IMR-90 (cell line): Measurements from ENCODE around the gene PLTP. TPM values are rescaled to one million over a fixed set of nuclear protein-coding genes. Genes with fewer than 3 reads are reported as not detected.

Experiments
- ATAC-seq: fragments of 200-7000 bp; cut with Tn5 transposase; 2 replicates; pipeline ENCODE4 v1.9.1; 2020; ENCODE audit warnings: low read depth, mild to moderate bottlenecking, moderate library complexity
- BruUV-seq: library from RNA; stranded (reverse); fragments of 400-500 nt; replicated peaks from 2 replicates; lab custom pipeline; 2021; lab: Mats Ljungman, UMichigan
- CTCF ChIA-PET: fragments of 300-600 bp; formaldehyde crosslinking; extraction: SDS; loops from one replicate; lab custom pipeline; 2021; ENCODE audit warnings: antibody characterized with exemption; lab: Yijun Ruan, JAX
- POLR2A ChIA-PET: fragments of 300-600 bp; sonication (Branson Sonifier 250); formaldehyde crosslinking; loops from one replicate; lab custom pipeline; 2022; ENCODE audit warnings: antibody characterized with exemption; ENCODE audit not compliant: unreplicated experiment; lab: Charles Lee
- DNase-seq: peaks from one replicate; pipeline ENCODE4 v3.0.0; 2013
- H2AFZ ChIP-seq: replicated peaks from 2 replicates; pipeline ENCODE3; 2013; ENCODE audit warnings: low read length, mild to moderate bottlenecking; ENCODE audit not compliant: poor library complexity
- H2AK5ac ChIP-seq: 2 replicates; pipeline ENCODE4 v1.6.1; 2013; ENCODE audit warnings: low read depth, low read length, inconsistent platforms
- H2AK9ac ChIP-seq: replicated peaks from 2 replicates; pipeline ENCODE3; 2013; ENCODE audit warnings: mild to moderate bottlenecking, low read depth, low read length, moderate library complexity; ENCODE audit not compliant: poor library complexity
- H2BK120ac ChIP-seq: 2 replicates; pipeline ENCODE4 v1.6.1; 2013; ENCODE audit warnings: low read depth, low read length, inconsistent platforms
- H2BK15ac ChIP-seq: 3 replicates; pipeline ENCODE4 v1.6.1; 2013; ENCODE audit warnings: low read depth, low read length, inconsistent platforms
- H2BK20ac ChIP-seq: 2 replicates; pipeline ENCODE4 v1.6.1; 2013; ENCODE audit warnings: low read depth, mild to moderate bottlenecking, inconsistent platforms, low read length, moderate library complexity
- H2BK5ac ChIP-seq: 2 replicates; pipeline ENCODE4 v1.6.1; 2013; ENCODE audit warnings: mild to moderate bottlenecking, low read depth, low read length, inconsistent platforms; ENCODE audit not compliant: poor library complexity, severe bottlenecking
- H3K14ac ChIP-seq: replicated peaks from 2 replicates; pipeline ENCODE4 v1.6.1; 2013; ENCODE audit warnings: low read depth, low read length, inconsistent platforms
- H3K18ac ChIP-seq: 2 replicates; pipeline ENCODE4 v1.6.1; 2013; ENCODE audit warnings: low read depth, low read length, control low read depth
- H3K23ac ChIP-seq: 2 replicates; pipeline ENCODE4 v1.6.1; 2013; ENCODE audit warnings: low read depth, low read length, inconsistent platforms
- H3K27ac ChIP-seq: 2 replicates; pipeline ENCODE4 v1.5.1; 2013; ENCODE audit warnings: mild to moderate bottlenecking, control low read depth, low read length; ENCODE audit not compliant: insufficient read depth
- H3K27me3 ChIP-seq: 2 replicates; pipeline ENCODE4 v1.6.1; 2013; ENCODE audit warnings: low read length; ENCODE audit not compliant: control insufficient read depth, insufficient read depth
- H3K36me3 ChIP-seq: 2 replicates; pipeline ENCODE4 v1.6.1; 2013; ENCODE audit warnings: low read length, mixed read lengths; ENCODE audit not compliant: control insufficient read depth, insufficient read depth
- H3K4ac ChIP-seq: 2 replicates; pipeline ENCODE4 v1.6.1; 2013; ENCODE audit warnings: low read depth, low read length, inconsistent platforms
- H3K4me1 ChIP-seq: 2 replicates; pipeline ENCODE4 v1.6.1; 2013; ENCODE audit warnings: low read length, mixed read lengths; ENCODE audit not compliant: control insufficient read depth, insufficient read depth
- H3K4me2 ChIP-seq: 2 replicates; pipeline ENCODE4 v1.6.1; 2013; ENCODE audit warnings: low read depth, mild to moderate bottlenecking, control low read depth, low read length, moderate library complexity
- H3K4me3 ChIP-seq: 2 replicates; pipeline ENCODE4 v1.5.1; 2013; ENCODE audit warnings: low read depth, mild to moderate bottlenecking, control low read depth, low read length, moderate library complexity; ENCODE audit not compliant: insufficient read depth
- H3K56ac ChIP-seq: 2 replicates; pipeline ENCODE4 v1.6.1; 2013; ENCODE audit warnings: low read length, inconsistent platforms; ENCODE audit not compliant: insufficient read depth; ENCODE audit errors: extremely low read depth
- H3K79me1 ChIP-seq, 2 experiments: 2 replicates each; pipeline ENCODE4 v1.6.1; 2013; ENCODE audit warnings: low read length in 2 of 2, inconsistent platforms in 1 of 2, low read depth in 1 of 2
- H3K9ac ChIP-seq: 2 replicates; pipeline ENCODE4 v1.6.1; 2013; ENCODE audit warnings: low read depth, low read length, control low read depth
- H3K9me1 ChIP-seq: 2 replicates; pipeline ENCODE4 v1.6.1; 2013; ENCODE audit warnings: low read length, inconsistent platforms; ENCODE audit not compliant: insufficient read depth
- H3K9me3 ChIP-seq: 2 replicates; pipeline ENCODE4 v1.6.1; 2013; ENCODE audit warnings: low read length; ENCODE audit not compliant: control insufficient read depth, insufficient read depth
- H4K20me1 ChIP-seq: 2 replicates; pipeline ENCODE4 v1.6.1; 2013; ENCODE audit warnings: low read length, inconsistent platforms; ENCODE audit not compliant: insufficient read depth
- H4K5ac ChIP-seq: 2 replicates; pipeline ENCODE4 v1.6.1; 2013; ENCODE audit warnings: mild to moderate bottlenecking, low read depth, low read length, control low read depth
- H4K8ac ChIP-seq, 2 experiments: 2 replicates each; pipeline ENCODE4 v1.6.1; 2013; ENCODE audit warnings: low read depth in 2 of 2, low read length in 2 of 2, control low read depth in 1 of 2, inconsistent platforms in 1 of 2
- H4K91ac ChIP-seq: 2 replicates; pipeline ENCODE4 v1.6.1; 2013; ENCODE audit warnings: low read depth, low read length, inconsistent platforms; ENCODE audit not compliant: insufficient read depth
- BHLHE40 ChIP-seq: fragments of 150-350 bp; IDR thresholded peaks from 2 replicates; pipeline ENCODE4 v1.6.1; 2016; ENCODE audit warnings: mild to moderate bottlenecking, low read depth, low read length
- CEBPB ChIP-seq: IDR thresholded peaks from 2 replicates; pipeline ENCODE4 v1.6.1; 2012; ENCODE audit warnings: low read depth, low read length, improper control_type of control experiment
- CHD1 ChIP-seq: IDR thresholded peaks from 2 replicates; pipeline ENCODE4 v1.6.1; 2012; ENCODE audit warnings: low read depth, low read length, improper control_type of control experiment
- MAFK ChIP-seq: IDR thresholded peaks from 2 replicates; pipeline ENCODE4 v1.6.1; 2012; ENCODE audit warnings: low read depth, low read length, improper control_type of control experiment
- MXI1 ChIP-seq: IDR thresholded peaks from 2 replicates; pipeline ENCODE4 v1.6.1; 2012; ENCODE audit warnings: low read depth, mild to moderate bottlenecking, low read length, moderate library complexity, borderline replicate concordance
- NFE2L2 ChIP-seq: fragments of 150-350 bp; IDR thresholded peaks from 2 replicates; pipeline ENCODE4 v1.6.1; 2016; ENCODE audit warnings: low read depth, mild to moderate bottlenecking, low read length
- RAD21 ChIP-seq: IDR thresholded peaks from 2 replicates; pipeline ENCODE4 v1.6.1; 2012; ENCODE audit warnings: low read length, improper control_type of control experiment
- RCOR1 ChIP-seq: IDR thresholded peaks from 2 replicates; pipeline ENCODE4 v1.6.1; 2012; ENCODE audit warnings: mild to moderate bottlenecking, low read length, improper control_type of control experiment; ENCODE audit not compliant: insufficient replicate concordance
- RFX5 ChIP-seq: IDR thresholded peaks from 2 replicates; pipeline ENCODE4 v1.8.0; 2012; ENCODE audit warnings: low read depth, mild to moderate bottlenecking, low read length, moderate library complexity
- WGBS, 2 experiments: methylation state at CpG; one replicate each; pipeline versions ENCODE4 v1.1.5 to v1.1.7; 2013; ENCODE audit warnings: missing lambda C conversion rate in 2 of 2; ENCODE audit not compliant: insufficient read length in 1 of 2; ENCODE audit errors: extremely low coverage in 2 of 2; 5-methylcytosine and 5-hydroxymethylcytosine counted together
- dilution Hi-C: fragments of 300-500 bp; cut with HindIII; formaldehyde crosslinking; loops from one replicate; pipeline ENCODE4 v1.14.3; 2018; ENCODE audit warnings: low sequenced_read_pairs; ENCODE audit not compliant: unreplicated experiment
- in situ Hi-C: fragments of 300-500 bp; cut with MboI; formaldehyde crosslinking; loops from 3 replicates; pipeline ENCODE4 v1.14.3; 2019; ENCODE audit warnings: low sequenced_read_pairs, inconsistent platforms, mixed read lengths
- intact Hi-C: fragments of 100-400 bp; cut with micrococcal nuclease; formaldehyde crosslinking; loops from 2 replicates; pipeline ENCODE4 v1.10.0; 2022
- polyA plus RNA-seq, 3 experiments: library from polyadenylated mRNA; depleted of rRNA; stranded (reverse); fragments of >200 nt; gene quantifications; 2 replicates each; pipeline ENCODE4 v1.2.3, GENCODE V29; 2012; ENCODE audit warnings: low replicate concordance in 1 of 3
- total RNA-seq: library from RNA; depleted of rRNA; stranded (reverse); fragments of >200 nt; gene quantifications from 2 replicates; pipeline ENCODE4 v1.2.3, GENCODE V29; 2012
- TF ChIP-seq, protein P1 (sequence below): conservative IDR thresholded peaks from 2 replicates; pipeline ENCODE4 v1.5.1; 2012; ENCODE audit warnings: mild to moderate bottlenecking, low read depth, low read length, improper control_type of control experiment
- TF ChIP-seq, protein P2 (sequence below): fragments of 150-350 bp; IDR thresholded peaks from 2 replicates; pipeline ENCODE4 v1.6.1; 2016; ENCODE audit warnings: low read depth, mild to moderate bottlenecking, low read length, moderate library complexity, borderline replicate concordance
- TF ChIP-seq, protein P3 (sequence below): fragments of 150-350 bp; IDR thresholded peaks from 2 replicates; pipeline ENCODE4 v1.6.1; 2017; ENCODE audit warnings: mild to moderate bottlenecking, antibody characterized with exemption, low read length, low read depth

Gene PLTP
- total and polyA plus RNA-seq, 2 of the 4 experiments (the other 2 are of a cell fraction) = 5.4 to 55.8 TPM

DNA sequence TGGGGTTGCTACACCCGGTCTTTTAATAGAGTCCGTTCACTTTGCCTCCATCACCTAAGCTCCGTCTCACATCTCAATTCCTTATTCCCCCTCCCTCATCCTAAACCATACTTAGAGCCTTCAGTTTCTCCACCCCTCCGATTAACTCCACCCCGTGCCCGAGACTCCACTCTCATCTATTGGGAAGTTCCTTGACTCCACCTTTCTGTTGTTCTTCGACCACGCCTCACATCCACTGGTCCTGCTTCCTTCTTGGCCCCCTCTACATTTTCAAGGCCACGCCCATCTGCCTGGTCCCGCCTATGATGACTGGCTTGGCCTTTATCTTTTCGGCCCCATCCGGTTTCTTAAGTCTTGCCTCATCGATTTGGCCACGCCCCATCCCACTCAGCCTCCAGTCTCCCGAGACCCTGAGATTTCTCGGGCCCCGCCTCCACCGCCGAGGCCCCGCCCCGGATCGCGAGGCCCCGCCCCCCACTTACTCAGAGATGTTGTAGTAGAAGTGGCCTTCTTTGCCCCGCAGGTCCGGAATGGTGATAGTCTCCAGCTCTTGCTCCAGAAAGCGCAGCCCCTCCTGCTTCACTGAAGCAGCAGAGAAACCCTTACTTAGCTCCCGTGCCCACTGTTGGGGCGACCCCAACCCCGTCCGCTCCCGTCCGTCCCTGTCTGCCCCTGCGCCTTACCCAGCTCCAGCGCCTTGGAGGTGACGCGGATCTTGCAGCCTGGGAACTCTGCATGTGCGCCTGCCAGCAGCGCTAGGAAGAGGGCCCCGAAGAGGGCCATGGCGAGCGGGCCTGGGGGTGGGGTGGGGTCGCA, 1.1 kb downstream of the PLTP start:
- Histone ChIP-seq H4K20me1 (no peaks in the 10 kb centered on the region; the same call in 1 of the 2 replicates), H3K4me2 (peak overlapping the region; percentile 88), H3K23ac (peak overlapping the region; percentile 68; the same call in 1 of the 2 replicates), H3K27me3 (no peaks in the 10 kb centered on the region), H2AFZ (peak overlapping the region; percentile 87), H3K4me1 (peaks cover 16% of the 10 kb centered on the region), H3K18ac (peak overlapping the region; percentile 39; the same call in 1 of the 2 replicates), H2BK120ac (no peak overlapping the region; the same call in 1 of the 2 replicates), H2AK5ac (peak overlapping the region; percentile 81), H2BK5ac (peak overlapping the region; percentile 69), H3K4ac (peak overlapping the region; percentile 82), H3K9me1 (peaks cover 20% of the 10 kb centered on the region), H3K14ac (peak overlapping the region; percentile 89), H4K91ac (peak overlapping the region; percentile 43; the same call in 1 of the 2 replicates), H3K4me3 (peak overlapping the region; percentile 43), H2BK15ac (no peak overlapping the region), H3K56ac (no peak overlapping the region), H4K5ac (peak overlapping the region; percentile 42), H2BK20ac (0 out of 2 replicates have a peak overlapping the region, but pooled peaks have one; percentile 38), H3K27ac (peak overlapping the region; percentile 69), H3K9me3 (no peaks in the 10 kb centered on the region), H2AK9ac (peak overlapping the region; percentile 89), H3K36me3 (peaks cover 23% of the 10 kb centered on the region; the same call in 1 of the 2 replicates), H3K79me1 (peaks cover 5 to 26% of the 10 kb centered on the region in 2 experiments; a peak in 3 of 4 replicates), H4K8ac (peak overlapping the region; percentile 65 to 85; a peak in 3 of 4 replicates), H3K9ac (peak overlapping the region; percentile 58)
- ChIA-PET CTCF (interaction anchor here (1.3 kb wide), 1 partner anchor 21 kb away, joined by 8 read pairs; no protein-coding TSS in a partner anchor), POLR2A (no interaction called here)
- DNase-seq = peak; percentile 100
- peak; percentile 93 for ATAC-seq
- in situ Hi-C loops = loop anchor here (25.0 kb wide), 1 partner anchor 574 kb away; the partner anchor contains the start of gene SDC4
- whole genome bisulfite sequencing, 2 experiments = 11 to 100% methylated on average over 1 to 8 of the region's 43 CpGs
- intact Hi-C loops = loop anchor here (1.0 kb wide), 1 partner anchor 24 kb away; no protein-coding TSS in a partner anchor
- BruUV-seq = no TSS peak
- dilution Hi-C loops = no loop called here
- TF ChIP-seq, protein P1, sequence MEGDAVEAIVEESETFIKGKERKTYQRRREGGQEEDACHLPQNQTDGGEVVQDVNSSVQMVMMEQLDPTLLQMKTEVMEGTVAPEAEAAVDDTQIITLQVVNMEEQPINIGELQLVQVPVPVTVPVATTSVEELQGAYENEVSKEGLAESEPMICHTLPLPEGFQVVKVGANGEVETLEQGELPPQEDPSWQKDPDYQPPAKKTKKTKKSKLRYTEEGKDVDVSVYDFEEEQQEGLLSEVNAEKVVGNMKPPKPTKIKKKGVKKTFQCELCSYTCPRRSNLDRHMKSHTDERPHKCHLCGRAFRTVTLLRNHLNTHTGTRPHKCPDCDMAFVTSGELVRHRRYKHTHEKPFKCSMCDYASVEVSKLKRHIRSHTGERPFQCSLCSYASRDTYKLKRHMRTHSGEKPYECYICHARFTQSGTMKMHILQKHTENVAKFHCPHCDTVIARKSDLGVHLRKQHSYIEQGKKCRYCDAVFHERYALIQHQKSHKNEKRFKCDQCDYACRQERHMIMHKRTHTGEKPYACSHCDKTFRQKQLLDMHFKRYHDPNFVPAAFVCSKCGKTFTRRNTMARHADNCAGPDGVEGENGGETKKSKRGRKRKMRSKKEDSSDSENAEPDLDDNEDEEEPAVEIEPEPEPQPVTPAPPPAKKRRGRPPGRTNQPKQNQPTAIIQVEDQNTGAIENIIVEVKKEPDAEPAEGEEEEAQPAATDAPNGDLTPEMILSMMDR = no peak
- TF ChIP-seq RAD21 (no peak), CEBPB (peak; percentile 97), BHLHE40 (no peak), NFE2L2 (peak; percentile 23; the same call in 1 of the 2 replicates), MXI1 (peak; percentile 64; the same call in 1 of the 2 replicates), RFX5 (no peak), RCOR1 (no peak), MAFK (no peak), CHD1 (no peak)
- TF ChIP-seq, protein P2, sequence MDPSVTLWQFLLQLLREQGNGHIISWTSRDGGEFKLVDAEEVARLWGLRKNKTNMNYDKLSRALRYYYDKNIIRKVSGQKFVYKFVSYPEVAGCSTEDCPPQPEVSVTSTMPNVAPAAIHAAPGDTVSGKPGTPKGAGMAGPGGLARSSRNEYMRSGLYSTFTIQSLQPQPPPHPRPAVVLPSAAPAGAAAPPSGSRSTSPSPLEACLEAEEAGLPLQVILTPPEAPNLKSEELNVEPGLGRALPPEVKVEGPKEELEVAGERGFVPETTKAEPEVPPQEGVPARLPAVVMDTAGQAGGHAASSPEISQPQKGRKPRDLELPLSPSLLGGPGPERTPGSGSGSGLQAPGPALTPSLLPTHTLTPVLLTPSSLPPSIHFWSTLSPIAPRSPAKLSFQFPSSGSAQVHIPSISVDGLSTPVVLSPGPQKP = no peak
- TF ChIP-seq, protein P3, sequence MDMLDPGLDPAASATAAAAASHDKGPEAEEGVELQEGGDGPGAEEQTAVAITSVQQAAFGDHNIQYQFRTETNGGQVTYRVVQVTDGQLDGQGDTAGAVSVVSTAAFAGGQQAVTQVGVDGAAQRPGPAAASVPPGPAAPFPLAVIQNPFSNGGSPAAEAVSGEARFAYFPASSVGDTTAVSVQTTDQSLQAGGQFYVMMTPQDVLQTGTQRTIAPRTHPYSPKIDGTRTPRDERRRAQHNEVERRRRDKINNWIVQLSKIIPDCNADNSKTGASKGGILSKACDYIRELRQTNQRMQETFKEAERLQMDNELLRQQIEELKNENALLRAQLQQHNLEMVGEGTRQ = no peak; the same call in 1 of the 2 replicates
